GM12872 (cell line): ENCODE data around the gene DGKD.

Experiments used
- TF ChIP-seq, protein P1 (sequence below): IDR thresholded peaks from 3 replicates; pipeline ENCODE4 v1.5.1; 2011; ENCODE audit warnings: low read depth, mild to moderate bottlenecking, low read length, moderate library complexity; ENCODE audit not compliant: insufficient read depth

DGKD gene

DNA sequence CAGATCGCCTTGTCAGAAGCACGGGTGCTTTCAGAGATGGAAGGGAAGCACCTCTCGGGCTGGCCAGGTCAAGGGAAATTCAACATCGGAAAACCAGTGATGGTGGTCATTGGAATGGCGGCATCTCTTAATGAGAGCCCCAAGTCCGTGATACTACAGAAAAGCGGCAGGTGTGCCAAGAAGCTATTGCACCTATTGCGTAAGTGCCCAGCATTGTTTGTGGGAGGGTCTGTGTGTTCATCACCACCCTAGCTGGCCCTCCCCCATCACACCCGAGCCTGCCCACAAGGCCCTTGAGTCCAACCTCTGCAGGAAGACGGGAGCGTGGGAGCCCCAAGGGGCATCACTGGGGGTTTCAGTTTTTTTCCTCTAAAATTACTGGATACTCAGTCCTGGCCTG is 100.7 kb downstream of the DGKD start:
- TF ChIP-seq, protein P1, sequence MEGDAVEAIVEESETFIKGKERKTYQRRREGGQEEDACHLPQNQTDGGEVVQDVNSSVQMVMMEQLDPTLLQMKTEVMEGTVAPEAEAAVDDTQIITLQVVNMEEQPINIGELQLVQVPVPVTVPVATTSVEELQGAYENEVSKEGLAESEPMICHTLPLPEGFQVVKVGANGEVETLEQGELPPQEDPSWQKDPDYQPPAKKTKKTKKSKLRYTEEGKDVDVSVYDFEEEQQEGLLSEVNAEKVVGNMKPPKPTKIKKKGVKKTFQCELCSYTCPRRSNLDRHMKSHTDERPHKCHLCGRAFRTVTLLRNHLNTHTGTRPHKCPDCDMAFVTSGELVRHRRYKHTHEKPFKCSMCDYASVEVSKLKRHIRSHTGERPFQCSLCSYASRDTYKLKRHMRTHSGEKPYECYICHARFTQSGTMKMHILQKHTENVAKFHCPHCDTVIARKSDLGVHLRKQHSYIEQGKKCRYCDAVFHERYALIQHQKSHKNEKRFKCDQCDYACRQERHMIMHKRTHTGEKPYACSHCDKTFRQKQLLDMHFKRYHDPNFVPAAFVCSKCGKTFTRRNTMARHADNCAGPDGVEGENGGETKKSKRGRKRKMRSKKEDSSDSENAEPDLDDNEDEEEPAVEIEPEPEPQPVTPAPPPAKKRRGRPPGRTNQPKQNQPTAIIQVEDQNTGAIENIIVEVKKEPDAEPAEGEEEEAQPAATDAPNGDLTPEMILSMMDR: no peak

DNA sequence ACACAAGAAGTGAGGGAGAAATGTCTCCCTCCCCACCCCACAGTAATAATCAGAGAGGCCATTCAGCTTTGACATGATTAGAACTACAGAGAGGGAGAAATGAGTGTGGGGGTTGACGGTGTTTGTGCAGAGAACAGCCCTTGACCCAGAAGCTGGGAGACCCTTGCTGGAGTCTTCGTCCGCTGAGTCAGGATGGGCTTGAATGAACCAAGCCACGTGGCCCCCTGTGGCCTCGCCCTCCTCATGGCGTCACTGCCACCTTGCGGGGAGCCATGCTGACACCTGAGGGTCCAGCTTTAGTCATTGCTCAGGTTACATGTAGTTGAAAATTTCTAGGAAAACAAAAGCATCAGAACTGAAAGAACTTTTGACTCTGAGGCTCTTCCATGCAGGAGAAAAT is 101.2 kb downstream of the DGKD start:
- TF ChIP-seq, protein P1: no peak

DNA sequence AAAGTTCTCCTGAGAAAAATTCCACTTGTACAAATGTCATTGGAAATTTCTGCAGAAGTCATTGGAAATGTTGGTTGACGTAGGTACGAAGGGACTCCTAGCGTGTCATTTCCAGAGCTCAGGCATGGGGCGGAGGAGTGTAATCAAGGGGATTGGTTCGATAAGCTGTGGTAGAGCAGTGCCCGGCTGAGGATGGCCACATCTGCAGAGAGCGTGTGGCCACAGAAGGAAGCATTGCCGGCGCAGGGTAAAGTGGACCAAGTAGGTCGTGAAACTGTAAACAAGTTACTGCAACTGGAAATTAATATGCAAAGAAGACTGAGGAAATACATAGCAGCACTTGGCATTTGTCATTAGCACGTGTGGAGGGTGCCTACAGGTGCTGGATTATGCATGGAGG is 101.8 kb downstream of the DGKD start:
- TF ChIP-seq, protein P1: no peak

DNA sequence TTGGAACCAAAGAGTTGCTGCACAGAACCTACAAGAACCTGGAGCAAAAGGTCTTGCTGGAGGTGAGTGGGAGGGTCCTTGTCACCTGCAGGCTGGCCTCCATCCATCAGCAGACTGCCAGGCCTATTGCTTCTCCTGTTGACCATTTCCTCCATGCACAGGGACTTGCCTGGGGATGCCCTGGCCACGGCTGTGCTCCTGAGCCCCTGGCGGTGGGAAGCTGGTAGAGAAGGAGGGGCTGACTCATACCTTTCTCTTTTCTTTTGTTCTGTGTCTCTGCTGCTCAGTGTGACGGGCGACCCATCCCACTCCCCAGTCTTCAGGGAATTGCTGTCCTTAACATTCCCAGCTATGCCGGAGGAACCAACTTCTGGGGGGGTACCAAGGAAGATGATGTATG is 102.6 kb downstream of the DGKD start:
- TF ChIP-seq, protein P1: no peak

DNA sequence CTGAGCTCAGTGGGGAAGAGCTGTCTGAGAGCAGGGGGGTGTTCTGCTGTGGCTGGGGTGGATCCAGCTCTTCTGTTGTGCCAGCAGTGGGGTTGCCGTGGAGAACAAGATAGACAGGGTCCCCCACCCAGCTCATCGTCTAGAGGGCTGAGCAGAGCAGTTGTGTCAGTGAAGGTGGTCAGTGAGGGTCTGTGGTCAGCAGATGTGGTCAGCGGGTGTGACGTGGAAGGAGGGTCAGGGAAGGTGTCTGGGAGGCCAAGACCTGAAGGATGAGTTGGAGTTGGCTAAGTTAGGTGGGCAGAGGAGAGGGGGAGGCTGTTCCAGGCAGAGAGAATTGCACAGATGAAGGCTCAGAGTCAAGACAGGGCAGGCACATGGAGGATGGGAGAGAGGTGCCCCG is 103.1 kb downstream of the DGKD start:
- TF ChIP-seq, protein P1: no peak

DNA sequence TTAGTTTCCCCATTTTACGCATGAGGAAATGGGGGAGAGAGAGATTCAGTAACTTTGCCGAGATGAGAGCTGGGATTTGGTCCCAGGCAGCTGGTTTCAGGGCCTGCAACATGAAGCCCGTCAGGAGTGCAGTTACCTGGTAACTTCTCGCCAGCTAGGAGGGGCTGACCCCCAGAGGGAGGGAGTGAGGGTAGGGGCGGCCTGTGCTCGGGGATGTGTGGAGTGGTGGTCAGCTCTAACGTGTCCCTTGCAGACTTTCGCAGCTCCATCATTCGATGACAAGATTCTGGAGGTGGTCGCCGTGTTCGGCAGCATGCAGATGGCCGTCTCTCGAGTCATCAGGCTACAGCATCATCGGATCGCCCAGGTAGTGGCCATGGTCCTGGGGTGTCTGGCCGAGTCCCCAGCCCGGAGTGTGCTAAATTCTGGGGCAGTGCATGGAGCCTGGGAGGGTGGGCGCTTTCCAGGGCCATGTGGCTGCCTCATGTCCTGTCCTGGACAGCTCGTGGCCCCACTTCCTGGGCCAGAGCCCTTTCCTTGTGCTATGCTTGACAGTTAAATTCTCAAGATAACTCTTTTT is 103.8 kb downstream of the DGKD start:
- TF ChIP-seq, protein P1: no peak

DNA sequence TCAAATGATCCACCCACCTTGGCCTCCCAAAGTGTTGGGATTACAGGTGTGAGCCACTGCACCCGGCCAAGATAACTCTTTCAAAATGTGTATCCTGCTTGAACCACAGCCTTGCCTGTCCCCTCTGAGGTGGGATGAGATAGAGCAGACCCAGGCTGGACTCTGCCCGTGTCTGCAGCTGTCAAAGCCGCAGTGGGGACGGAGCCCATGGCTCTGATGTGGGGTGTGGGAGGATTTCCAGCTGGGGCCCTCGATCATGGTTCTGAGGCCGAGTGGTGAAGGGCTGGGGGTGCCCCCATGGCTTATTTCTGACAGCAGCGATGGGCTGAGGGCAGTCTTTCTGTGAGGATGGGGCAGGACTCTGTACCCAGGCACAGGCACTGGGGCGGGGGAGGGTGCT is 104.5 kb downstream of the DGKD start:
- TF ChIP-seq, protein P1: no peak
